ENCODE measurements around the gene NFIA. TPM values are rescaled to one million over a fixed set of nuclear protein-coding genes. Genes with fewer than 3 reads are reported as not detected.

Gene NFIA
- total and polyA plus RNA-seq, 9 of the 15 experiments (the other 6 are each of a cell fraction or from before 2014, with no cell fraction given), result 5.3 to 24.9 (median 9.8) TPM

GRCh38 chr1:61420243-61420642 is 337.9 kb downstream of the NFIA start:
- Histone ChIP-seq H3K4me2 (ENCODE audit: insufficient read depth, low read length) (no peak overlapping the region), H4K20me1 (replicated peaks; ENCODE audit: control insufficient read depth, insufficient read depth, low read length) (no peaks in the 10 kb centered on the region), H3K4me3 (no peak overlapping the region), H3K4me1 (replicated peaks in 1 of 2; ENCODE audit: control insufficient read depth in 2 of 2, insufficient read depth in 2 of 2, low read length in 2 of 2) (no peaks in the 10 kb centered on the region), H3K9ac (ENCODE audit: insufficient read depth in 1 of 2, low read depth in 2 of 2, low read length in 2 of 2) (no peak overlapping the region), H3K9me1 (ENCODE audit: control insufficient read depth, insufficient read depth, low read length) (no peaks in the 10 kb centered on the region), H3K27ac (ENCODE audit: extremely low read depth, low read depth, low read length) (no peak overlapping the region), H3K36me3 (ENCODE audit: control insufficient read depth, insufficient read depth, low read length) (peaks cover 9% of the 10 kb centered on the region; the same call in 2 of the 3 replicates), H3K27me3 (ENCODE audit: control insufficient read depth in 2 of 2, insufficient read depth in 2 of 2, low read length in 2 of 2) (no peaks in the 10 kb centered on the region), H3K79me2 (ENCODE audit: control insufficient read depth, insufficient read depth, low read length) (no peaks in the 10 kb centered on the region), H3K9me3 (replicated peaks; ENCODE audit: control insufficient read depth, insufficient read depth, low read depth, low read length) (no peaks in the 10 kb centered on the region), H2AFZ (ENCODE audit: low read depth, low read length) (no peak overlapping the region)
- no TSS peak for BruUV-seq (replicated peaks)
- CTCF ChIA-PET (ENCODE audit: low intra/inter-chr PET ratio), result no interaction called here
- 86% methylated on average over 3 of the region's 3 CpGs for WGBS (ENCODE audit: insufficient coverage, low coverage, missing lambda C conversion rate)
- in situ Hi-C loops (cut with MboI), result no loop called here
- DNase-seq (ENCODE audit: extremely low read depth in 1 of 4, low spot score in 3 of 4) (no peak), ATAC-seq (no peak), FAIRE-seq (no peak)
- POLR2A ChIA-PET, result interaction anchor here (0.6 to 1.3 kb wide), 3 partner anchors 10 to 13 kb away, joined by 3 to 6 read pairs (median 3); no protein-coding TSS in a partner anchor
- intact Hi-C loops (cut with micrococcal nuclease), result no loop called here
- TF ChIP-seq E2F4 (CRISPR knock-in tag; IDR thresholded peaks at IDR 0.05; ENCODE audit: low read depth), result no peak
- no peak for TF ChIP-seq ZNF12 (CRISPR knock-in tag; IDR thresholded peaks at IDR 0.05)
- no peak for TF ChIP-seq ZBTB8A (IDR thresholded peaks at IDR 0.05; ENCODE audit: partially characterized antibody)
- no peak for TF ChIP-seq MLX (CRISPR knock-in tag; conservative IDR thresholded peaks at IDR 0.05)
- TF ChIP-seq DDX20 (tag; IDR thresholded peaks at IDR 0.05; ENCODE audit: low read depth), result no peak
- TF ChIP-seq GMEB1 (CRISPR knock-in tag; IDR thresholded peaks at IDR 0.05), result no peak
- TF ChIP-seq CHD4 (IDR thresholded peaks at IDR 0.05; ENCODE audit: insufficient read depth, insufficient replicate concordance, low read depth, low read length, poor library complexity, severe bottlenecking), result no peak
- TF ChIP-seq MCM5 (IDR thresholded peaks at IDR 0.05; ENCODE audit: low read depth), result no peak
- TF ChIP-seq PURB (CRISPR knock-in tag; IDR thresholded peaks at IDR 0.05; ENCODE audit: low read depth), result no peak
- no peak for TF ChIP-seq ZNF57 (CRISPR knock-in tag; IDR thresholded peaks at IDR 0.05)
- no peak for TF ChIP-seq TBP (optimal IDR thresholded peaks at IDR 0.05; ENCODE audit: low read depth, low read length)
- TF ChIP-seq SIX5 (IDR thresholded peaks at IDR 0.05; ENCODE audit: borderline replicate concordance in 1 of 2, insufficient read depth in 1 of 2, low read depth in 1 of 2, low read length in 2 of 2), result no peak
- TF ChIP-seq CC2D1A (IDR thresholded peaks at IDR 0.05), result no peak
- TF ChIP-seq FOXP4 (CRISPR knock-in tag; IDR thresholded peaks at IDR 0.05; ENCODE audit: borderline replicate concordance), result no peak
- TF ChIP-seq STAT5A (IDR thresholded peaks at IDR 0.05; ENCODE audit: borderline replicate concordance, low read length), result no peak
- TF ChIP-seq HDAC6 (IDR thresholded peaks at IDR 0.05; ENCODE audit: low read depth, low read length), result no peak
